Stimulated activated CD8-positive, alpha-beta memory T cell treated with anti-CD3 and anti-CD28 coated beads, Interleukin-7, amount 100 ng/mL, for 48 hours (primary cell): ENCODE measurements around the gene SLC38A6.

ENCODE experiments used
- DNase-seq, 2 donors: peaks; one replicate each; pipeline ENCODE4 v3.0.0-alpha.2; 2020; ENCODE audit warnings: low read depth in 1 of 2; ENCODE audit errors: extremely low read depth in 1 of 2

SLC38A6 gene

DNA sequence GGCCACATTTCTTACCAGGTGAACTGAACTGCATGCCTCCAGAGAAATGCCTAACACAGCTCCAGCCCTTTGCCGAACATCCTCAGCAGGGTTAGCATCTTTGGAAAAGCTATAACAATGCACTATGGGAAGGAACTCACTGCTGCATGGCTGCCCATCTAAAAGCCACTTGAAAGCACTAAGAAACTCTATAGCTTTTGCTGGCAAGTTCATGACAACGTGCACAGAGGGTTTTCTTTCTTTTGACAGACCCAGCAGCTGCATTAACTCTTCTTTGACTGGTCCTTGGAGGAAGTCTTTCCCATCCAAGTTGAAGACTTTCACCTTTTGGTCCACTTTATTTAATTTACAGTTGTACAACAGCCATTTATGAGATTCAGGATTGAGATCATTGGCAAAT is 5.5 kb upstream of the SLC38A6 start:
- DNase-seq, result no peak

DNA sequence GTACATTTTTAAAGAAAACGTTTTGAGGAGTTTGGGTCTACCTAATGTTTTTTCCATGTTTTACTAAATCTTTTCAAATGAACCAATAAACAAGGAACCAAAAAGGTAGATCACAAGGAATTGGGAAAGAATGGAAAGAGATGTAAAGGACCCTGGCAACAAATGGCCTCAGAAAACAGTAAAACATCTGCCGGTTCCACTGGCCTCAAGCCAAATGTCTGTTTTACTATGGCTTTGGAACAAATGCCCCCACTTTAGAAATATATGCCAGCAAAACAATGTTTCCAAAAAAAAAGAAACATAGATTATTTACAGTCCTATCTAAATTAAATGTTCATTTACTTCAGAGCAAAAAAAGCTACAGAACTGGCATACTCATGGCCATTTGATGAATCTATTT is 3.2 kb upstream of the SLC38A6 start:
- no peak for DNase-seq

DNA sequence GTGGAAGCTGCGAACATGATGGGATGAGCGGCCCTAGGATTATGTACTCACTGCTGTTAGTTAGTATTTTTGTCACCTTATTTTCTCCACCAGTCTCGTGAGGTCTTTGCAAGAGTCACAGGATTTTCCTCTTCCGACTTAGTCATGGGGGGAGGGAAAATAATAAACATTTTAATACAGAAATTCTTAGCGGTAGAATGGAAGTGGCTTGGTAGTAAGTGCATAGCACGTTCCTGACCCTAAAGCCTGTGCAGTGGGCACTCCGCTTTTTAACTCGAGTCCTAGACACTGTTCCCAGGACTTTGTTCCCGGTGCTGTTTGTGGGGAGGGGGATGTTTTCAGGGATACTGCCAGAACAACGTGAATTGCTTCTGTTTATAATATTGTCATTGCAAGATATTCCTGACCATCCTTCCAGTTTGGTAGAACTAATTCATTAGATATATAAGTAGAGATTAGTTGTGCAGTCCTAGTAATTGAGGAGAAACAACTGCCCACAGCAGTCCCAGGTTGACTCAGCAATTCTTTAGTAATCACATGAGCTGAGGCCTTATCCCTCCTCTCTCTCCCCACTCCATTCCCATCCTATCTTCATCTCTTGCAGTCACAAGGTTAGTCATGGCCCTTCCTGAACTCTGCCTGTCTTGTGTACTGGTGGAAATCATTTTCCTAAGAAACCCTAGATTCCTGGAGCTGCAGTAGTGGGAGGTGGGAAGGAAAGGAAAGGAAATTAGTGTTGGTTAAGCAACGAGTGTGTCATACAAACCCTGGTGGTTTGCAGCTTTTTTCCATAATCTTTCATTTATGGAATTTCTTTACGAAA is 799 bp downstream of the SLC38A6 start:
- no peak for DNase-seq

DNA sequence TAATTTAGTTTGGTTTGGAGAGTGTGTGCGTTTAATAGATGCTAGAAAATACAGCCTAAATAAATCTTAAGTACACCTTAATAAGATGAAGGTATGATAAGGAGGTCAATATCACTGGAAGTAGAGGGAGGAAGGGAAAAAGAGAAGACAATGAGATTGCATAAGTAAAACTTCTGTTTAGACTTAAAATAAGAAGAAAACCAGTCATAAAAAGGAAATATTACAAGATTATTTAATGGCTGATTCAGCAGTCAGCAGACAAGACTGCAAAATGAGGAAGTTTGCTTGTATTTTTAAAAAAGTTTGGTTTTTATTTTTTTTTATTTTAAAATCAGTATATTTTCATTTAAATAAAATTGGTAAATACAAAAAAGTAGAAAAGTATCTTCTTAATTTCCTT is 3.2 kb downstream of the SLC38A6 start:
- DNase-seq, result no peak

DNA sequence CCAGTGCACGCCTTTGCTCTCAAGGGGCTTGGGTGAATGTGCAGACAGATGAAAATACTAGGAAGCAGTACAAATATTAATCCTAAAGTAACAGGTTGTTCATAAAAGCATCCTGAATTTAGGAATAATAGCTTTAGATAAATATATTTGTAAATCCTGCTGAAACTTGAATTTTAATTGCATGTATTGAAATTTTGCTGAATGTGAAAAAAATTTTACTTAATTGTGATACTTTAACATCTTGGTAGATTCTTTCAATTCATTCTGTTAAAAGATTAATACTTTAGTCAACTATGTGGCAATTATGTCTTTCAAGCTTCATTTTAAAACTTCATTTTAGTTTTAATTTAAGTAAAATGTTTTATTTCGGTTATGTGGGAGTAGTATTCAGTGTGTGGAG is 5.5 kb downstream of the SLC38A6 start:
- no peak for DNase-seq

DNA sequence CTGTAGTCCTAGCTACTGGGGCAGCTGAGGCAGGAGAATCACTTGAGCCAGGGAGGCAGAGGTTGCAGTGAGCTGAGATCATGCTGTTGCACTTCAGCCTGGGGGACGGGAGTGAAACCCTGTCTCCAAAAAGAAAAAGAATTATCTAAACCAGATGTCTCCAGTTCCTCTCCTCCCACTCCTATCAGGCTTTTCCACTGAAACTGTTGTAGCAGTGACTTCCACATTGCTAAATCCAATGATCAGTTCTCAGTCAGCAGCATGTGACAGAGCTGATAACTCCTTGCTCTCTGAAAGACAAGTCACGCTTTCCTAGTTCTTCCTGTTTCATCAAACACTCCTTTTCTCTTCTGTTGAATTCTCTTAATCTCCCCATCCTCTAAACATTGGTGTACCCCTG is 8.6 kb downstream of the SLC38A6 start:
- no peak for DNase-seq

DNA sequence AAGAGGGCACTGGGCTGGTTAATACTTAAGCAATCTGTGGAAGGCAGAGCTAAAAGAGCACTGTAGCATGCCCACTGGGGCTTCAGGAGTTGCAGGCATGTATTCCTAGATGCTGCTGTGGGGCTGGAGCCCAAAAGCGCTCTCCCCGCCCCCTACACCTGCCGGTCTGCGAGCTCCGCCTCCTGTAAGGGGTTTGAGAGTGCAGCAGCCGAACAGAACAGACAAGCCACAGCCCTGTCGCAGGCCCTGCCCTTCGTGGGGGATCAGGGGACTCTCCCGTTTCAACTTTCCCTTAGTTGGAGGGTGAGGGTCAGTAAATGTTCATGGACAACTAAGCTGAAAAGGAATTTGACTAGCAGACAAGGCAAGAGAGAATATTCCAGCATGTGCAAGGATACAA is 17.6 kb downstream of the SLC38A6 start:
- DNase-seq, result no peak

DNA sequence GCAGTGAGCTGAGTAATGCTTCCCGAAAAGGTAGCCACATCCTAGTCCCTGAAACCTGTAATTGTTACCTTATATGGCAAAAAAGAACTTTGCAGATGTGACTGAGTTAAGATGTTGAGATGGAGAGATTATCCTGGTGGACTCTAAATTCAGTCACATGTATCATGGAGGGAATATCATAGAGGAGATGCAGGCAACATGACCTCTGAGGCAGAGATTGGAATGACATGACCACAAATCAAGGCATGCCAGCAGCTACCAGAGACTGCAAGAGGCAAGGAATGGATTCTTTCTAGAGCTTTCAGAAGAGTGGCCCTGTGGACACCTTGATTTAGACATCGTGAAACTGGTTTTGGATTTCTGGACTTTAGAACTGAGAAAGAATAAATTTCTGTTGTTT is 18.5 kb downstream of the SLC38A6 start:
- DNase-seq, result no peak

DNA sequence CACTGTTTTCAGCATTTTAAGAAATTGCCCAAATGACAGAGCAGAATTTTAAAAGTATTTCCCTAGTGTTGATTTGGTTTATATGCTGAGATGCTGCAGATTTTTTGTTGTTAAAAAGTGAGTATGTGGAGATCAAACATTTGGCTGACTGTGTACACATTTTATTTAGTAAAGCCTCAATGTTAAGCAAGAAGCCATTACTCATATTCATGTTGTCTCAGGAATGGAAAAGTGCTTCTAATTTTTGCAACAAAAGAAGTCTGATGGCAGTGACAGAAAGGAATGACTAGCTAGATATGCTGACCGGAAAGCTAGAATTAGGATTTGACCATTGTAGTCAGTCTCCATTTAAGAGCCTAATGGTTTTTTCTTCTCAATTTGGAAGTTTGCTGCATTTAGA is 22.5 kb downstream of the SLC38A6 start:
- no peak for DNase-seq

DNA sequence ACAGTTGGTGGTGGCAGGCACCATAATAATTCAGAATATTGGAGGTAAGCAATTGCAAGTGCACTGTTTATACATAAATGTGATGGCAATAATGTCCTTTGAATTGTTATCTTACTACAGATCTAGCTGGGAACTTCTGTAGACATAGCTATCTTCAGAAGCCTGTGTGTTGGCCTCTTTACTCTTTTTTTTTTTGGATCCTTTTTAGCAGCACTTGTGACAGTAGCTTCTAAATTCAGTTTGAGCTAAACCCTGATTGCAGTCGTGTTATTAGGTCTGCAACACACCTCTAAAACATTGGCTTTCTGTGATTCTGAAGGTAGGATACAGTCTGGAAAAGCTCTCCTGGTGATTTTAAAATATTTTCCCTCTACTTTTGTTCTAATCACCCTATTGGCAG is 38.5 kb downstream of the SLC38A6 start:
- DNase-seq, result no peak

DNA sequence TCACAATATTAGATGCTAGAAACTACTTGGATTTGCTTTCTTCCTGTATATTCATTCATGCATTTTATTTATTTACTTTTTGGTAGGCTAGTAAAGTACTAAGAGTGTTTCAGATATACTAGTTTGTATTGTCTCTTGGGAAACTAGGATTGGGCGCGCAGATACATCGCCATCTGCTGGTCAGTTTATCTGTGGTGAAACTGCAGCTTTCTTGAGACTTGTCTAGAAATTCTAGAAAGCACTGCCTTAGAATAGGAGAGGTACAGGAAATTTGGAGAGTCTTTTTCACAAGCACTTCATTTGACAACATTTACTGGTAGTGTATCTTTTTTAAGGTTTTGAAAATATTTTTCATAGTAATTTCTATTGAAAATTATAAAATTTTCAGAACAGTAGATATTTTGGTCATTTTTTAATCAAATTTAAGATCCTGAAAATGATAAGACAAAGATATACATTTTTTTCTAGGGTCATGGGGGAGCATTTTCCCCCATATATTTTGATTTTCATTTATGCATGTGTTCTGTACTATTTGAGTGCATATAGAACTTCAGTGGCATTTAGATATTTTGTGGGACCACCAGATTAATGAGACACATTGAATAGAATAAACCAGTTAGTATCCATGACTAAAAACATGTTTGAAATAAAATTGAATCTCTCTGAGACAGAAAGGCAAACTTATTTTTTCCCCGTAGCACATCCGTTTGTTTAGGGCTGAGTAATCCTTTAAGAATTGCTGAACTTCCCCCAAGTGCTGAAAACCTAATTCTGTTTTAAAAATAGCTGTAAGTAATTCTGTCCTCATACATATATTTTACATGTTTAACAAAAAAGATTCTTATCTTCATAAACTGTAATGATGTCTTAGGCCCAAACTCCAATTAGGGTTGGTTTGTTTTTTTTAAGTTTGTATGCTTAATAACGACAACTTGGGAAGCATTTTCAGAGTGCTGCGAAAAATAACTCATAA is 44.5 kb downstream of the SLC38A6 start:
- peak in 1 of 2 donors; percentile 23 for DNase-seq

DNA sequence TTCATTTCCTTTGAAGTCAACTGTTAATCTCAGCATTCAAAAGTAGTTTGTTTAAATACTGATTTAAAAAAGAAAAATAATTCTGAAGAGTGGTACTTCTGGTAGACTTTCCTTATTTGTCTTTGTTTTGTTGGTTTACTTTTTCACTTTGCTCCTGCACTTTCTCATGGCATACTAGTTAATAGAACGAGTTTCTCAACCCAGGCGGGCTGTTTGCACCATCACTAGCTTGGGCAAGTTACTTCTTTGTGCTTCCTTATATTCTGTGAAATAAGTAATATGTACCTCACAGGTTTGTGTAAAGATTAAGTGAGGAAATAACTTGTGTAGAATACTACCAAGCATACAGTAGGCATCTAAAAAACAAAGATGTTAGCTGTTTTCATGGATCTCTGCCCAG is 45.5 kb downstream of the SLC38A6 start:
- no peak for DNase-seq

DNA sequence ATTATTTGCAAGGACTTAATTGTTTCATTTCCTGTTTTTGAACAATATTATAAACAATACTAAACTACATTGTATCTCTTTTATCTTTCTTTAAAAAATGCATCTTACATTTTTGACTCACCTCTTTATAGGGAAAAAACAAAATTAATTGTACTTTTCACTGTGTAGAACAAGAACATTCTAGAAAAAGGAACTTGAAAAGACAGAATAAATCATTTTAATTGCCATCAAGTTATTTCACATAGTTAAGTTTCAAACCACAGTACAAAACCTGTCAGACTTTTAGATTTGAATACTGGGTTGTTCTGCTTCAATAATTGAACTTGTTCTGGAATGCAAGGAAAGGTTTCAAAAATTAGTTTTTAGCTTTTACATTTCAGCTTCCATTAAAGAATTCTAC is 50.0 kb downstream of the SLC38A6 start:
- no peak for DNase-seq

DNA sequence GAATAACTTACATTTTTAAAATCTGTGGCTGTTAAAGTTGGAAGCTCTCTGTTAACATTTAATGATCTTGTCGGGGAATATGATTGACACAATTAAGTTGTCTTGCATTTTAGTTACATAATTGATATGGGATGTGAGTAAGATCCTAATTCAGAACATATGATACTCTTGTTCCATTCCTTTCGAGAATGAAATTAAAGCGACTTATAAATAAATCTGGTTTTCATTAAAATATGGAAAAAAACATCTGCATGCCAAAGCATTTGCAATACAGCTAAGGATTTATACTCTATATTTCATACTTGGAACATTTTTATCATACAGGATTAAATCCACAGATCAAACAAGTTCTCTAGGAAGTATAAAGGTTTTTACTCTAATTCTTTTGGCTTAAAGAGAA is 52.0 kb downstream of the SLC38A6 start:
- no peak for DNase-seq

DNA sequence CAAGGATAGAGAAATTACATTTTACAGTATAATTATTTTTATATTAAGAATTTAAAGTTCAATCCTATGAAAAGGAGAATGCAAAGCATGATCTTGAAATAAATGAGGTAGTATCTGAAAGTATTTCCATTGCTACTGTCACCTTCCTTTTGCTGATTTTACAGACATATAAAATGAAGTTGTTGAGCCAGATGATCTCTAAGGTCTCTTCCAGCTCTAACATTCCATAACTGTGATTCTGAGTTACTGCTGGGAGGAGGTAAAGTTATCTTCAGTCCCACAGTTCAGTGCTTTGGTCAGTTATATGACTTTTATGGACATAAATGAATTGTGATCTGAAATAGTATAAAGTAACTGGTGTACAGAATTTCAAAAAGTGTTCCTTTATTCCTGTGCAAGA is 52.8 kb downstream of the SLC38A6 start:
- no peak for DNase-seq

DNA sequence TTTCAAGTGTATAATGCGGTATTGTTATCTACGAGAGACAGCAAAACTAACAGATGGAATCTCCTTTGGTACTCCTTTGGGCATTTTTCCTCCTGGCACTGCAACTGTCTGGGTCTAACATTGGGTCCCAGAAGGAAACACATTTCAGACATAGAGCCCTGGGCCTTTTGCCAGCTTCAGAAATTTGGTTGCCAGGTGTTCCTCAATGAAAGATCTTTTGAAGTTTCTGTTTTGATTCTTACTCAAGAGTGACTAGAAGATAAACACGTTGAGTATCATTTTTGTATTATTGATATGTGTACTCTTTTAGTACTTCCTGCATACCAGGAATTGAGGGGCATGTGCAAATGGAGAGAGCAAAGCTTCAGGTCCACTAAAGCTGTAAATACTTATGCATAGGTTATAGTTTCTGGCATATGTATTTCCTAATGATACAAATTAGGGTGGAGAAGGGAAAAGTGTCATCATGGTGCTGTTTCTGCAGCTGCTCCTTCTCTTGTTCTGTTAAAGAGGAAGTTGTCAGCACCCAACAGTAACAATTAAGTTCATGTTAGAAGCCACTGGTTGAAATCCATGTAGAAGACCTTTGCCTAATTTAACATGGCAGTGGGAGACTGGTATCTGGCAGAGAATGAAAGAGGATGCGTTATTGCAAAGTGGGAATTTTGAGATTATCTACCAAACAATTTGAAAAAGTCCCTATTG is 53.5 kb downstream of the SLC38A6 start:
- DNase-seq, result no peak

DNA sequence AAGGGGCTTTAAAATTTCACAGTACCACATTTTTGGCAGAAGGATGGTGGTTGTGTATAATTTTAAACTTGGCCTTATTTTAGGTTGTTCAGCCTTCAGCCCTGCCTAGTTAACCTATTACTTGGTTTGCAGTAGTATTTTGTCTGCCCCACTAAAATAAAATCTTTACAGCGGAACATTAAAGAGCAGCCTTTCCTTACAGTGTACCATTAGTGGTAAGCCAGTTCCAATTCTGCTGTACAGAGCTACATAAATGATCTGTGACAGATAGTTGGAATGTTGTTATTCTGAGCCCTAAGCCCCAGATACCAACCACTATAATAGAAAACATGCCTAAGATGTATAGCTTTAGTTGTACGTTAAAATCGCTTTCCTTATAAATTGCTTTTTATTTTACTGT is 56.2 kb downstream of the SLC38A6 start:
- no peak for DNase-seq

DNA sequence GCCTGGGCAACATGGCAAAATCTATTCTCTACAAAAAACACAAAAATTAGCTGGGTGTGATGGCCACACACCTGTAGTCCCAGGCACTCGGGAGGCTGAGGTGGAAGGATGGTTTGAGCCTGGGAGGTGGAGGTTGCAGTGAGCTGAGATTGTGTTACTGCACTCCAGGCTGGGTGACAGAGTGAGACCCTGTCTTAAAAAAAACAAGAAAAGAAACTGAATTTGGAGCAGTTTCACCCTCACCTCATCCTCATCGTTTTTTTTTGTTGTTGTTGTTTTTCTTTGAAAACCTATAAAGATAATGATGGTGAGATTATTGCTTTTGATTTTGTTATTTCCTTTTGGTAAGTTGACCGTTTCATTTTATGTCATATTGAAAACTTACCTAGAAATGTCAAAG is 60.7 kb downstream of the SLC38A6 start:
- no peak for DNase-seq

DNA sequence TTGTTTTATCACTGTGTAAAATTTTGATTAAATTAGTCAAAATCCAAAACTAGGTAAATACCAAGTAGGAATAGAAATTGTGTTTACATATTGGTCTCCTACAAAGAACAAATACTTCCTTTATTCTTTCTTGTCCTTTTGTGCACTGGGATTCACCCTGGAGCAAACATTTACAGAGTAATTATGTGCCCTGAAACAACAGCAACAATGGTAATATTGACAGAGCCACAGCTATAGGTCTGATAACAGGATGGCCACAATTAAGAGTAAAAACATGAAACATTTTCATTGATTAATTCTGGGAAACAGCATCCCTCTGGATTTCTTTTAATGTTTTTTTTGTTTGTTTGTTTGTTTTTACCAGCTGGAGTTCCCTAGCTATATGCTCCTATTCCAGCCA is 61.2 kb downstream of the SLC38A6 start:
- no peak for DNase-seq

DNA sequence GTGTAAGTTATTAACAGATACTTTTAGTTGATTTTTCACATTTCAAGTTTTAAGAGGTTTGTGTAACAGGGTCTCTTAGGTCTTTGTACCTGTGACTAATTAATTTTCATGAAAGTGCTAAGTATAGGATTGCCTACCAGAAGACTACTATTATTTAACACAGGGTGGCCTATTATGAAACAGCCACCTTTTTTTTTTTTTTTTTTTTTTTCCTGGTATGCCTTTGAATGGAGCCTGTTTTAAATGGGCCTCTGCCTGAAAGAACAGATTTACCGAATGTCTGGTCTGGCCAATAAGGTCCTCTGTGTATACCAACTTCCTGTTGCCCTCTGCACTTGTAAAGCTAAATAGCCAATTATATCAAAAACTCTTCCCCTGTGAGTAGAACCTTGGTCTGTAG is 62.5 kb downstream of the SLC38A6 start:
- DNase-seq, result no peak

DNA sequence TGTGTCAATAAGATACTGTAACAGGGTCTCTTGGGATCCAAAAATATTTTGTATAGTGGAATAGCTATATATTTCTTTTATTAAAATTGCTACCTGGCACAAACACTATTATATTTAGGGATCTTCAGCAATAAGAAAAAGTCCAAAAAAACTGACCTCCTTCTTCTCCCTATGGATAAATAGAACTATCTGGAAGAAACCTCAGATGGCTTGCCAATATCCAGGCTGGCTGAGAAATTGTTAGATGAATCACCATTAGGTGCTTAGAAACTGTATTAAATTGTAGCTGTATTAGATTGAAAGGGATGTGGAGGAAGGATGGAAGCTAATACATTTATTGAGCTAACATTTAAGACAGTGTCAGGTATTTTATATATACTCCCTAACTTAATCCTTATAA is 66.0 kb downstream of the SLC38A6 start:
- no peak for DNase-seq
